K562 (cell line): ENCODE measurements around the gene IL4I1. TPM values are rescaled to one million over a fixed set of nuclear protein-coding genes. Genes with fewer than 3 reads are reported as not detected.

Source experiments
- ATAC-seq: fragments of 200-7000 bp; cut with Tn5 transposase; 3 replicates; pipeline ENCODE4 v1.9.1; 2020; ENCODE audit warnings: moderate library complexity
- BruUV-seq: library from RNA; stranded (reverse); fragments of 400-500 nt; replicated peaks from 2 replicates; lab custom pipeline; 2021; lab: Mats Ljungman, UMichigan
- CTCF ChIA-PET: fragments of 300-600 bp; formaldehyde crosslinking; extraction: SDS; loops from one replicate; lab custom pipeline; 2021; ENCODE audit warnings: low intra/inter-chr PET ratio; lab: Yijun Ruan, JAX
- POLR2A ChIA-PET: fragments of 300-600, 350-650 bp; sonication (Branson Sonifier 250); formaldehyde crosslinking; extraction: SDS; loops from one replicate; lab custom pipeline; 2021; ENCODE audit warnings: antibody characterized with exemption, inconsistent platforms; lab: Yijun Ruan, JAX
- DNase-seq, 4 experiments: peaks; one replicate each; pipeline versions ENCODE4 v3.0.0 to v3.0.0-alpha.2; 2011 to 2018; ENCODE audit warnings: low spot score in 3 of 4, mixed read lengths in 3 of 4; ENCODE audit errors: extremely low read depth in 1 of 4
- FAIRE-seq: peaks from 2 replicates; lab custom pipeline; 2011; peaks lifted over from hg19 to GRCh38; lab: Jason Lieb, UNC
- H2AFZ ChIP-seq: 2 replicates; pipeline ENCODE4 v1.6.0; 2011; ENCODE audit warnings: low read depth, low read length, control low read depth, inconsistent platforms
- H3K27ac ChIP-seq: fragments of 200-600 bp; 3 replicates; pipeline ENCODE4 v1.8.0; 2011; ENCODE audit warnings: low read depth, mild to moderate bottlenecking, control low read depth, inconsistent platforms, low read length, moderate library complexity, mixed read lengths; ENCODE audit errors: extremely low read depth
- H3K27me3 ChIP-seq, 2 experiments: fragments of 300-600 bp in 1 of 2; 2 replicates in 1 of 2; 3 replicates in 1 of 2; pipeline versions ENCODE4 v1.6.0 to v1.8.0; 2011; ENCODE audit warnings: inconsistent platforms in 2 of 2, low read length in 2 of 2, mild to moderate bottlenecking in 1 of 2, mixed read lengths in 1 of 2, moderate library complexity in 1 of 2; ENCODE audit not compliant: control insufficient read depth in 2 of 2, insufficient read depth in 2 of 2
- H3K36me3 ChIP-seq: fragments of 300-600 bp; 3 replicates; pipeline ENCODE4 v1.8.0; 2011; ENCODE audit warnings: mild to moderate bottlenecking, low read length, inconsistent platforms; ENCODE audit not compliant: control insufficient read depth, insufficient read depth
- H3K4me1 ChIP-seq, 2 experiments: fragments of 200-600 bp in 1 of 2; replicated peaks in 1 of 2; 2 replicates in 1 of 2; 3 replicates in 1 of 2; pipeline versions ENCODE4 v1.5.1 to v1.8.0; 2011; ENCODE audit warnings: inconsistent platforms in 2 of 2, low read length in 2 of 2, mild to moderate bottlenecking in 1 of 2, mixed read lengths in 1 of 2, moderate library complexity in 1 of 2; ENCODE audit not compliant: control insufficient read depth in 2 of 2, insufficient read depth in 2 of 2
- H3K4me2 ChIP-seq: 2 replicates; pipeline ENCODE4 v1.6.1; 2011; ENCODE audit warnings: low read length, control low read depth, inconsistent platforms, mixed read lengths; ENCODE audit not compliant: insufficient read depth
- H3K4me3 ChIP-seq: fragments of 200-600 bp; sonication (generic), shearing (Covaris generic); 2 replicates; pipeline ENCODE4 v1.5.1; 2016; ENCODE audit warnings: control low read depth, inconsistent platforms
- H3K79me2 ChIP-seq: fragments of 200-600 bp; 3 replicates; pipeline ENCODE4 v1.8.0; 2011; ENCODE audit warnings: low read length, inconsistent platforms; ENCODE audit not compliant: control insufficient read depth, insufficient read depth
- H3K9ac ChIP-seq, 2 experiments: 2 replicates each; pipeline versions ENCODE4 v1.6.0 to v1.6.1; 2011; ENCODE audit warnings: low read depth in 2 of 2, low read length in 2 of 2, control low read depth in 1 of 2, inconsistent platforms in 1 of 2, mild to moderate bottlenecking in 1 of 2, mixed read lengths in 1 of 2; ENCODE audit not compliant: insufficient read depth in 1 of 2
- H3K9me1 ChIP-seq: one replicate; pipeline ENCODE4 v1.6.0; 2011; ENCODE audit warnings: inconsistent platforms, mild to moderate bottlenecking, low read length, moderate library complexity; ENCODE audit not compliant: control insufficient read depth, insufficient read depth
- H3K9me3 ChIP-seq: replicated peaks from 2 replicates; pipeline ENCODE4 v1.5.1; 2011; ENCODE audit warnings: low read depth, low read length, inconsistent platforms; ENCODE audit not compliant: control insufficient read depth, insufficient read depth
- H4K20me1 ChIP-seq: replicated peaks from 2 replicates; pipeline ENCODE4 v1.6.1; 2011; ENCODE audit warnings: low read length, inconsistent platforms, mixed read lengths; ENCODE audit not compliant: control insufficient read depth, insufficient read depth
- CBX1 ChIP-seq: sonication (generic); IDR thresholded peaks from 2 replicates; pipeline ENCODE4 v1.6.1; 2016; ENCODE audit warnings: antibody characterized with exemption, low read depth, mild to moderate bottlenecking
- CBX2 ChIP-seq: fragments of 200-600 bp; sonication (generic); IDR thresholded peaks from one replicate; pipeline ENCODE4 v1.6.1; 2012; ENCODE audit warnings: mild to moderate bottlenecking, low read length, inconsistent platforms; ENCODE audit not compliant: insufficient read depth, poor library complexity, severe bottlenecking
- CGGBP1 ChIP-seq: fragments of 250-450 bp; sonication (Bioruptor Pico); IDR thresholded peaks from 2 replicates; pipeline ENCODE4 v1.9.0; 2021; ENCODE audit warnings: mild to moderate bottlenecking
- GABPB2 ChIP-seq: fragments of 250-450 bp; sonication (Bioruptor Pico); conservative IDR thresholded peaks from 2 replicates; pipeline ENCODE4 v1.5.1; 2021; ENCODE audit warnings: mild to moderate bottlenecking
- HLTF ChIP-seq: fragments of 450-650 bp; IDR thresholded peaks from 2 replicates; pipeline ENCODE4 v1.6.1; 2016
- HOXB6 ChIP-seq: fragments of 250-450 bp; sonication (Bioruptor Pico); IDR thresholded peaks from 2 replicates; pipeline ENCODE4 v1.5.1; 2022; ENCODE audit warnings: mild to moderate bottlenecking, borderline replicate concordance
- KDM5B ChIP-seq: fragments of 200-600 bp; sonication (generic); IDR thresholded peaks from 2 replicates; pipeline ENCODE4 v1.6.1; 2012; ENCODE audit warnings: low read depth, mild to moderate bottlenecking, moderate library complexity, low read length, control low read depth, inconsistent platforms; ENCODE audit not compliant: insufficient replicate concordance
- NR4A1 ChIP-seq, 2 experiments: fragments of 250-450 bp in 1 of 2; fragments of 450-650 bp in 1 of 2; sonication (Bioruptor Pico) in 1 of 2; IDR thresholded peaks; 2 replicates each; pipeline versions ENCODE4 v1.4.0 to v1.6.1; 2016 to 2020; ENCODE audit warnings: mild to moderate bottlenecking in 2 of 2, missing compliant biosample characterization in 1 of 2, missing genetic modification characterization in 1 of 2, moderate library complexity in 1 of 2
- RAD21 ChIP-seq, 2 experiments: fragments of 250-450 bp in 1 of 2; fragments of 450-650 bp in 1 of 2; sonication (Bioruptor Pico) in 1 of 2; formaldehyde crosslinking in 1 of 2; IDR thresholded peaks in 1 of 2; conservative IDR thresholded peaks in 1 of 2; 2 replicates each; pipeline versions ENCODE4 v1.4.0 to v1.8.0; 2020 to 2022; ENCODE audit warnings: mild to moderate bottlenecking in 2 of 2, moderate library complexity in 1 of 2
- SIN3A ChIP-seq, 2 experiments: fragments of 150-350 bp in 1 of 2; IDR thresholded peaks; 2 replicates each; pipeline ENCODE4 v1.6.1; 2011 to 2016; ENCODE audit warnings: borderline replicate concordance in 2 of 2, low read depth in 2 of 2, low read length in 2 of 2, mild to moderate bottlenecking in 2 of 2, moderate library complexity in 2 of 2; ENCODE audit not compliant: control insufficient read depth in 1 of 2
- TBP ChIP-seq: optimal IDR thresholded peaks from 2 replicates; pipeline ENCODE3; 2011; ENCODE audit warnings: low read depth, low read length, improper control_type of control experiment
- TCF7L2 ChIP-seq: fragments of 150-350 bp; IDR thresholded peaks from 2 replicates; pipeline ENCODE4 v1.6.1; 2016; ENCODE audit warnings: low read depth, mild to moderate bottlenecking, low read length, moderate library complexity
- YY1 ChIP-seq, 3 experiments: IDR thresholded peaks; 2 replicates each; pipeline ENCODE4 v1.6.1; 2011; ENCODE audit warnings: low read length in 2 of 3, mild to moderate bottlenecking in 2 of 3, moderate library complexity in 2 of 3, borderline replicate concordance in 1 of 3, control low read depth in 1 of 3, low read depth in 1 of 3; ENCODE audit not compliant: insufficient read depth in 3 of 3, insufficient replicate concordance in 2 of 3, control insufficient read depth in 1 of 3, insufficient read length in 1 of 3; ENCODE audit errors: extremely low read depth in 1 of 3
- ZBTB33 ChIP-seq: sonication (generic); formaldehyde crosslinking; IDR thresholded peaks from 2 replicates; pipeline ENCODE4 v1.8.1; 2023; ENCODE audit warnings: mild to moderate bottlenecking, missing genetic modification reagents
- ZNF217 ChIP-seq: sonication (generic); formaldehyde crosslinking; IDR thresholded peaks from 2 replicates; pipeline ENCODE4 v1.8.0; 2022; ENCODE audit warnings: mild to moderate bottlenecking, missing genetic modification reagents
- ZNF668 ChIP-seq: fragments of 250-450 bp; sonication (Bioruptor Pico); IDR thresholded peaks from 2 replicates; pipeline ENCODE4 v1.8.0; 2022; ENCODE audit warnings: mild to moderate bottlenecking, inconsistent platforms
- WGBS: fragments of 100-300 bp; shearing (Covaris generic); methylation state at CpG from one replicate; pipeline ENCODE4 v1.1.6; 2016; ENCODE audit warnings: low coverage, mixed read lengths; ENCODE audit not compliant: insufficient coverage; ENCODE audit errors: missing lambda C conversion rate; 5-methylcytosine and 5-hydroxymethylcytosine counted together
- in situ Hi-C: fragments of 300-500 bp; cut with MboI; formaldehyde crosslinking; loops from 4 replicates; pipeline ENCODE4 v1.15.0; 2018; ENCODE audit warnings: inconsistent platforms, mixed read lengths
- intact Hi-C: fragments of 100-400 bp; cut with micrococcal nuclease; formaldehyde crosslinking; loops from 2 replicates; pipeline ENCODE4 v1.14.2; 2022
- polyA plus RNA-seq, 8 experiments: library from polyadenylated mRNA; depleted of rRNA in 4 of 8; stranded (reverse) in 5 of 8; unstranded in 3 of 8; fragments of >200 nt; fragmentation: Nextera tagmentation in 2 of 8; fragmentation: Illumina TruSeq in 1 of 8; extraction: Ambion mirVana in 2 of 8; extraction: Trizol in 1 of 8; gene quantifications; 2 replicates each; pipeline versions ENCODE4 v1.2.1 to v1.2.3, GENCODE V29; 2011 to 2014; ENCODE audit warnings: inconsistent platforms in 1 of 8, missing spikeins in 1 of 8
- total RNA-seq, 7 experiments: library from RNA; depleted of rRNA in 6 of 7; stranded (reverse); fragments of >200 nt in 6 of 7; fragmentation: Illumina TruSeq in 2 of 7; extraction: Trizol in 2 of 7; gene quantifications; 2 replicates each; pipeline versions ENCODE4 v1.2.1 to v1.2.3, GENCODE V29; 2011 to 2021; ENCODE audit warnings: low replicate concordance in 1 of 7

IL4I1 gene
- total and polyA plus RNA-seq, 9 of the 15 experiments (the other 6 are each of a cell fraction or from before 2014, with no cell fraction given), result 0.06 to 0.95 (median 0.43) TPM; not detected in 2

- in situ Hi-C loops, result no loop called here
- Histone ChIP-seq H3K4me2 (peak overlapping the region; percentile 92), H3K27me3 (no peaks in the 10 kb centered on the region), H4K20me1 (peaks cover 16% of the 10 kb centered on the region), H3K9me3 (0 out of 2 replicates have a peak, but pooled peaks cover 6% of the 10 kb centered on the region), H3K36me3 (peaks cover 42% of the 10 kb centered on the region), H3K4me3 (peak overlapping the region; percentile 87), H3K9ac (peak overlapping the region; percentile 97 to 99), H3K9me1 (peaks cover 11% of the 10 kb centered on the region), H3K79me2 (peaks cover 54% of the 10 kb centered on the region), H3K4me1 (peaks cover 39 to 70% of the 10 kb centered on the region in 2 experiments), H3K27ac (peak overlapping the region; percentile 100), H2AFZ (peak overlapping the region; percentile 97; the same call in 1 of the 2 replicates)
- ChIA-PET CTCF (no interaction called here), POLR2A (interaction anchor here (1.0 to 1.7 kb wide), 4 partner anchors 9 to 22 kb away, joined by 5 to 6 read pairs (median 5); no protein-coding TSS in a partner anchor)
- DNase-seq, result peak; percentile 55 to 89 (median 77)
- intact Hi-C loops, result no loop called here
- no TSS peak for BruUV-seq
- 5% methylated on average over 39 of the region's 78 CpGs for WGBS
- no peak for FAIRE-seq
- ATAC-seq, result no peak
- TF ChIP-seq KDM5B, result peak; percentile 29
- TF ChIP-seq CBX1, result no peak
- no peak for TF ChIP-seq SIN3A (IDR thresholded peaks at IDR 0.05; ENCODE audit: borderline replicate concordance in 2 of 2, control insufficient read depth in 1 of 2, low read depth in 2 of 2, low read length in 2 of 2)
- TF ChIP-seq ZNF668, result no peak
- TF ChIP-seq CBX2, result no peak
- no peak for TF ChIP-seq CGGBP1
- no peak for TF ChIP-seq RAD21 (CRISPR knock-in tag; conservative IDR thresholded peaks at IDR 0.05 in 1 of 2, IDR thresholded peaks at IDR 0.05 in 1 of 2)
- no peak for TF ChIP-seq HOXB6 (CRISPR knock-in tag)
- TF ChIP-seq GABPB2 (CRISPR knock-in tag), result no peak
- TF ChIP-seq TCF7L2, result no peak
- TF ChIP-seq ZNF217 (CRISPR knock-in tag), result no peak
- TF ChIP-seq HLTF, result no peak
- no peak for TF ChIP-seq YY1 (IDR thresholded peaks at IDR 0.05; ENCODE audit: borderline replicate concordance in 1 of 3, control insufficient read depth in 1 of 3, extremely low read depth in 1 of 3, insufficient read depth in 3 of 3, insufficient read length in 1 of 3, insufficient replicate concordance in 2 of 3, low read depth in 1 of 3, low read length in 2 of 3)
- TF ChIP-seq NR4A1 (CRISPR knock-in tag; IDR thresholded peaks at IDR 0.05), result no peak
- TF ChIP-seq NR4A1 (tag; IDR thresholded peaks at IDR 0.05), result no peak
- no peak for TF ChIP-seq TBP
- TF ChIP-seq ZBTB33 (CRISPR knock-in tag), result 0 out of 2 replicates have a peak, but pooled peaks have one; percentile 12
These were observed 45.0 kb downstream of the IL4I1 start for GRCh38 chr19:49851456-49852259.
